OCI-LY1 (cell line): ENCODE results near the gene JUNB.
"Not testable (repeated sequence)": the region's sequence is repeated elsewhere in the genome, so short reads cannot be mapped to it uniquely, and the experiment has no call there.

Experiments used
- H2AFZ ChIP-seq: fragments of 200-600 bp; sonication (generic), shearing (Covaris generic); 2 replicates; pipeline ENCODE4 v1.6.0; 2014; ENCODE audit warnings: antibody characterized with exemption, mild to moderate bottlenecking, low read length
- H3F3A ChIP-seq: fragments of 200-600 bp; sonication (generic), shearing (Covaris generic); 2 replicates; pipeline ENCODE4 v1.6.0; 2014; ENCODE audit warnings: mild to moderate bottlenecking, antibody characterized with exemption, low read length, moderate library complexity; ENCODE audit not compliant: insufficient read depth
- H3K27ac ChIP-seq: fragments of 200-600 bp; sonication (generic); 2 replicates; pipeline ENCODE4 v1.5.1; 2014; ENCODE audit warnings: low read length, mixed run types, mild to moderate bottlenecking, low read depth; ENCODE audit not compliant: poor library complexity, severe bottlenecking
- H3K27me3 ChIP-seq: fragments of 200-600 bp; sonication (generic); 2 replicates; pipeline ENCODE4 v1.6.0; 2014; ENCODE audit warnings: antibody characterized with exemption, mild to moderate bottlenecking, low read length, moderate library complexity; ENCODE audit not compliant: insufficient read depth
- H3K36me3 ChIP-seq: fragments of 200-600 bp; sonication (generic); 2 replicates; pipeline ENCODE4 v1.6.1; 2014; ENCODE audit warnings: mild to moderate bottlenecking, antibody characterized with exemption, low read length, moderate library complexity, mixed read lengths; ENCODE audit not compliant: insufficient read depth
- H3K4me1 ChIP-seq: fragments of 200-600 bp; sonication (generic); 2 replicates; pipeline ENCODE4 v1.5.1; 2014; ENCODE audit warnings: mild to moderate bottlenecking, low read length, moderate library complexity; ENCODE audit not compliant: insufficient read depth, severe bottlenecking
- H3K4me2 ChIP-seq: fragments of 200-600 bp; sonication (generic), shearing (Covaris generic); 2 replicates; pipeline ENCODE4 v1.6.1; 2014; ENCODE audit warnings: low read length
- H3K4me3 ChIP-seq: fragments of 200-600 bp; sonication (generic); 2 replicates; pipeline ENCODE4 v1.5.1; 2014; ENCODE audit warnings: low read length, low read depth, mild to moderate bottlenecking, mixed read lengths; ENCODE audit not compliant: poor library complexity, severe bottlenecking
- H3K79me2 ChIP-seq: fragments of 200-600 bp; shearing (Covaris generic); 2 replicates; pipeline ENCODE4 v1.6.1; 2016; ENCODE audit warnings: mixed run types, low read length, mixed read lengths; ENCODE audit not compliant: insufficient read depth
- H3K9ac ChIP-seq: fragments of 200-600 bp; sonication (generic), shearing (Covaris generic); 2 replicates; pipeline ENCODE4 v1.6.1; 2014; ENCODE audit warnings: mild to moderate bottlenecking, low read length, mixed read lengths
- H3K9me2 ChIP-seq: fragments of 200-600 bp; sonication (generic), shearing (Covaris generic); 2 replicates; pipeline ENCODE4 v1.6.1; 2014; ENCODE audit warnings: low read depth, mild to moderate bottlenecking, low read length, mixed read lengths
- H3K9me3 ChIP-seq: fragments of 200-600 bp; shearing (Covaris generic); 2 replicates; pipeline ENCODE4 v1.6.1; 2014; ENCODE audit warnings: low read length, mixed read lengths
- H4K20me1 ChIP-seq: fragments of 200-600 bp; sonication (generic), shearing (Covaris generic); 2 replicates; pipeline ENCODE4 v1.6.0; 2016; ENCODE audit warnings: mild to moderate bottlenecking, low read length; ENCODE audit not compliant: insufficient read depth
- CTCF ChIP-seq: fragments of 200-600 bp; sonication (generic), shearing (Covaris generic); IDR thresholded peaks from 2 replicates; pipeline ENCODE4 v1.5.1; 2017; ENCODE audit warnings: mild to moderate bottlenecking, antibody characterized with exemption, low read length, moderate library complexity, mixed read lengths
- EZH2 ChIP-seq: fragments of 200-600 bp; sonication (generic), shearing (Covaris generic); IDR thresholded peaks from 2 replicates; pipeline ENCODE4 v1.8.0; 2017; ENCODE audit warnings: borderline replicate concordance, mixed run types, mild to moderate bottlenecking, antibody characterized with exemption, low read length, moderate library complexity, mixed read lengths

The JUNB gene

DNA sequence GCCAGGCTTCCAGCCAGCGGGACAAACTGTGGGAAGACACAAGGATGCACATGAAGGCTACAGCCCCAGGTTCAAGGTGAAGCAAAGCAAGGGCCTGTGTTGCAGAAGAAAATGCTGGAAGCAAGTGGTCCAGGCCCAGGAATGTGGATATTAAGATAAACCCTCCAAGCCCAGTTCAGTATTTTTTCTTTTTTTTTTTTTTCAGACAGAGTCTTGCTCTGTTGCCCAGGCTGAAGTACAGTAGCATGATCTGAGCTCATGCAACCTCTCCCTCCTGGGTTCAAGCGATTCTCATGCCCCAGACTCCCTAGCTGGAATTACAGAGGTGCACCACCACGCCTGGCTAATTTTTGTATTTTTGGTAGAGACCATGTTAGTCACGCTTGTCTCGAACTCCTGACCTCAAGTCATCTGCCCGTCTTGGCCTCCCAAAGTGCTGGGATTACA lies 5.9 kb downstream of the JUNB start:
- H3K27me3 ChIP-seq, result no peaks in the 10 kb centered on the region
- H3K4me2 ChIP-seq, result no peak overlapping the region
- no peaks in the 10 kb centered on the region for H3K9me3 ChIP-seq
- no peak overlapping the region for H2AFZ ChIP-seq
- no peaks in the 10 kb centered on the region for H4K20me1 ChIP-seq
- no peaks in the 10 kb centered on the region for H3F3A ChIP-seq
- no peak for TF ChIP-seq CTCF
- no peak for TF ChIP-seq EZH2
- H3K4me3 ChIP-seq, result no peak overlapping the region
- H3K9me2 ChIP-seq, result no peaks in the 10 kb centered on the region
- peaks cover 33% of the 10 kb centered on the region for H3K4me1 ChIP-seq
- no peaks in the 10 kb centered on the region for H3K79me2 ChIP-seq
- no peak overlapping the region for H3K27ac ChIP-seq
- no peak overlapping the region for H3K9ac ChIP-seq
- H3K36me3 ChIP-seq, result peaks cover 16% of the 10 kb centered on the region; the same call in 1 of the 2 replicates

GRCh38 chr19:12797607-12798006 lies 6.3 kb downstream of the JUNB start:
- not testable (repeated sequence) for H3K79me2 ChIP-seq, H3K9ac ChIP-seq, H3K9me2 ChIP-seq, H3F3A ChIP-seq, H3K9me3 ChIP-seq, H2AFZ ChIP-seq, H3K27ac ChIP-seq, H3K4me3 ChIP-seq, H3K27me3 ChIP-seq, H3K4me2 ChIP-seq, H4K20me1 ChIP-seq
- H3K4me1 ChIP-seq, result peaks cover 37% of the 10 kb centered on the region
- peaks cover 16% of the 10 kb centered on the region; the same call in 1 of the 2 replicates for H3K36me3 ChIP-seq

DNA sequence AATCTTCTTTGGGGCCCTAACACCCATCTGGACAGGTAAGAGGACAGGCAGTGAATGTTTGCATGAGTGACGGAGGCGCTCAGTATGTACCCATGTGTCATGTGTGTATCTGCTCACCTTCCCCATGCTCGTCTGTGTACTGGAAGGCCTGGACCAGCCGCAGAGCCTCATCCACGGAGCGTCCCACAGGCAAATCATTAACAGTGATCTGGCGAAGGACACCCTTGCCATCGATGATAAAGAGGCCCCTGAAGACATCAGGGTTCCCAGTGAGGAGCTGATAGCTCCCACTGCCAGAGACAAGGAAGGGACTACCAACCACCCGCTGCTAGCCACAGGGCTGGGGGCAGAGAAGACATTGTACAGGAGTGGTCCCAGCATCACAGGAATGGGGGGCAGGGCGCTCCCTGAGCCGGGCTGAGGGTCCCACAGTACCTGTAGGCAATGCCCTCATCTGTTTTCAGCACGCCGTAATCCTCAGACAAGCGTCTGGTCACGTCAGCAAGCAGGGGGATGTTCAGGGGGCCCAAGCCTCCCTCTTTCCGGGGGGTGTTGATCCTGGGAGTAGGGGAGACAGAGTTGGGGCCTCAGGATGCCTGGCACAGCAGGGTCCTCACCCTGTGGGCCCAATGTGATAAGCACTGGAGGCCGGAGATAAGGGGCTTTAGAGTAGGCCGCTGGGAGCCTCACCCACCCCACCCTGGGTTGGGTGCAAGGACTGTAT lies 8.6 kb downstream of the JUNB start:
- Histone ChIP-seq H3K9ac (peak overlapping the region; percentile 98; the same call in 1 of the 2 replicates), H2AFZ (no peak overlapping the region), H3K9me2 (no peaks in the 10 kb centered on the region), H3K27me3 (no peaks in the 10 kb centered on the region), H3K27ac (peak overlapping the region; percentile 50), H3K4me2 (peak overlapping the region; percentile 74), H3K36me3 (peaks cover 16% of the 10 kb centered on the region; the same call in 1 of the 2 replicates), H3K4me1 (peaks cover 29% of the 10 kb centered on the region), H3K4me3 (peak overlapping the region; percentile 97), H3K9me3 (no peaks in the 10 kb centered on the region), H3F3A (no peaks in the 10 kb centered on the region), H4K20me1 (no peaks in the 10 kb centered on the region), H3K79me2 (no peaks in the 10 kb centered on the region)
- TF ChIP-seq CTCF (no peak), EZH2 (no peak)

DNA sequence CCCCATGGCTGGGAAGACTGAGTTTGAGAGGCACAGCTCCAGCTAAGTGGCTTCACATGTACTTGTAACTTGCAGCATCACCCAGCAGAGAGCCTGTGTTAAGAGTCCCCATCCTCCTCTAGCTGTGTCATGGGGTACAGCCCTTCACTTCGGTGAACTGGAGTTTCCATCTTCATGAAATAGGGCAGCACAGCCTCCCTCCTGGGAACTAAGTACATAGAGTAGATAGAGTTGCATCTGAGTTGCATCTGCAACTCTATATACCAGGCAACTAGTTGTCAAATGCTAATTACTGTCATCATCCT lies 9.1 kb downstream of the JUNB start:
- peaks cover 29% of the 10 kb centered on the region for H3K4me1 ChIP-seq
- no peaks in the 10 kb centered on the region for H3K9me3 ChIP-seq
- H3K79me2 ChIP-seq, result no peaks in the 10 kb centered on the region
- peaks cover 16% of the 10 kb centered on the region; the same call in 1 of the 2 replicates for H3K36me3 ChIP-seq
- no peaks in the 10 kb centered on the region for H3K27me3 ChIP-seq
- H2AFZ ChIP-seq, result no peak overlapping the region
- H4K20me1 ChIP-seq, result no peaks in the 10 kb centered on the region
- no peak for TF ChIP-seq CTCF
- no peak for TF ChIP-seq EZH2
- H3F3A ChIP-seq, result no peaks in the 10 kb centered on the region
- H3K27ac ChIP-seq, result peak overlapping the region; percentile 50
- H3K9ac ChIP-seq, result peak overlapping the region; percentile 98
- peak overlapping the region; percentile 74 for H3K4me2 ChIP-seq
- H3K9me2 ChIP-seq, result no peaks in the 10 kb centered on the region
- peak overlapping the region; percentile 97 for H3K4me3 ChIP-seq
